GM19328 (cell line): ENCODE results near the gene RCN1.
"Not testable (repeated sequence)": the region's sequence is repeated elsewhere in the genome, so short reads cannot be mapped to it uniquely, and the experiment has no call there.

ENCODE experiments used
- ATAC-seq: cut with Tn5 transposase; IDR thresholded peaks from one replicate; pipeline ENCODE4 v1.9.1; 2021; ENCODE audit warnings: mild to moderate bottlenecking, moderate library complexity; ENCODE audit not compliant: unreplicated experiment

The RCN1 gene

GRCh38 chr11:32109592-32109991 lies 18.7 kb downstream of the RCN1 start:
- no peak for ATAC-seq

GRCh38 chr11:32110795-32111194 lies 19.9 kb downstream of the RCN1 start:
- ATAC-seq: no peak

GRCh38 chr11:32113200-32113919 lies 22.5 kb downstream of the RCN1 start:
- ATAC-seq: no peak

GRCh38 chr11:32113920-32114203 lies 23.0 kb downstream of the RCN1 start:
- no peak for ATAC-seq

- no peak for ATAC-seq
Measured at GRCh38 chr11:32115446-32115845, 24.6 kb downstream of the RCN1 start.

- no peak for ATAC-seq
Measured at GRCh38 chr11:32116668-32117067, 25.8 kb downstream of the RCN1 start.

GRCh38 chr11:32118025-32118974 lies 27.4 kb downstream of the RCN1 start:
- ATAC-seq: no peak

- not testable (repeated sequence) for ATAC-seq
Measured at GRCh38 chr11:32119139-32119538, 28.3 kb downstream of the RCN1 start.

- no peak for ATAC-seq
Measured at GRCh38 chr11:32121012-32121411, 30.1 kb downstream of the RCN1 start.

GRCh38 chr11:32122200-32122599 lies 31.3 kb downstream of the RCN1 start:
- no peak for ATAC-seq

GRCh38 chr11:32131321-32131720 lies 40.4 kb downstream of the RCN1 start:
- no peak for ATAC-seq

GRCh38 chr11:32136657-32137056 lies 45.8 kb downstream of the RCN1 start:
- no peak for ATAC-seq

GRCh38 chr11:32137263-32137662 lies 46.4 kb downstream of the RCN1 start:
- ATAC-seq: no peak

- ATAC-seq: no peak
Measured at GRCh38 chr11:32137869-32138268, 47.0 kb downstream of the RCN1 start.

- ATAC-seq: no peak
Measured at GRCh38 chr11:32138902-32139301, 48.0 kb downstream of the RCN1 start.

- no peak for ATAC-seq
Measured at GRCh38 chr11:32139896-32140520, 49.1 kb downstream of the RCN1 start.

- no peak for ATAC-seq
Measured at GRCh38 chr11:32141745-32142546, 51.1 kb downstream of the RCN1 start.

- no peak for ATAC-seq
Measured at GRCh38 chr11:32143378-32143777, 52.5 kb downstream of the RCN1 start.

GRCh38 chr11:32145282-32145681 lies 54.4 kb downstream of the RCN1 start:
- no peak for ATAC-seq

- ATAC-seq: no peak
Measured at GRCh38 chr11:32148895-32149294, 58.0 kb downstream of the RCN1 start.

- no peak for ATAC-seq
Measured at GRCh38 chr11:32149748-32150147, 58.9 kb downstream of the RCN1 start.
